HG03520 (cell line): ENCODE data around the gene PDAP1.
"Not testable (repeated sequence)": the region's sequence is repeated elsewhere in the genome, so short reads cannot be mapped to it uniquely, and the experiment has no call there.

Experiments used
- ATAC-seq: cut with Tn5 transposase; IDR thresholded peaks from one replicate; pipeline ENCODE4 v1.9.1; 2021; ENCODE audit warnings: mild to moderate bottlenecking, moderate library complexity; ENCODE audit not compliant: unreplicated experiment

PDAP1 gene

GRCh38 chr7:99428972-99429566 is 20.7 kb upstream of the PDAP1 start:
- no peak for ATAC-seq

GRCh38 chr7:99424932-99425730 is 16.7 kb upstream of the PDAP1 start:
- no peak for ATAC-seq

- ATAC-seq = no peak
Measured at GRCh38 chr7:99422625-99423024, 14.2 kb upstream of the PDAP1 start.

- no peak for ATAC-seq
Measured at GRCh38 chr7:99422186-99422585, 13.8 kb upstream of the PDAP1 start.

GRCh38 chr7:99420986-99421385 is 12.6 kb upstream of the PDAP1 start:
- no peak for ATAC-seq

GRCh38 chr7:99420213-99420612 is 11.8 kb upstream of the PDAP1 start:
- no peak for ATAC-seq

- no peak for ATAC-seq
Measured at GRCh38 chr7:99419323-99420021, 11.1 kb upstream of the PDAP1 start.

GRCh38 chr7:99418260-99418659 is 9.9 kb upstream of the PDAP1 start:
- no peak for ATAC-seq

GRCh38 chr7:99415513-99416127 is 7.2 kb upstream of the PDAP1 start:
- not testable (repeated sequence) for ATAC-seq

- no peak for ATAC-seq
Measured at GRCh38 chr7:99410635-99411034, 2.2 kb upstream of the PDAP1 start.

GRCh38 chr7:99409806-99410205 is 1.4 kb upstream of the PDAP1 start:
- no peak for ATAC-seq

- ATAC-seq = no peak
Measured at GRCh38 chr7:99409192-99409572, 785 bp upstream of the PDAP1 start.

- no peak for ATAC-seq
Measured at GRCh38 chr7:99407872-99408378, 472 bp downstream of the PDAP1 start.

- ATAC-seq = no peak
Measured at GRCh38 chr7:99406557-99406956, 1.8 kb downstream of the PDAP1 start.

GRCh38 chr7:99404977-99405320 is 3.4 kb downstream of the PDAP1 start:
- no peak for ATAC-seq

GRCh38 chr7:99404235-99404976 is 4.0 kb downstream of the PDAP1 start:
- no peak for ATAC-seq

GRCh38 chr7:99403764-99404163 is 4.6 kb downstream of the PDAP1 start:
- no peak for ATAC-seq

- no peak for ATAC-seq
Measured at GRCh38 chr7:99402854-99403253, 5.5 kb downstream of the PDAP1 start.

GRCh38 chr7:99399597-99399996 is 8.8 kb downstream of the PDAP1 start:
- no peak for ATAC-seq

- ATAC-seq = no peak
Measured at GRCh38 chr7:99398891-99399445, 9.4 kb downstream of the PDAP1 start.
